Measurements from ENCODE around the gene HNF4A.

The HNF4A gene

GRCh38 chr20:44414808-44415207 is 59.3 kb downstream of the HNF4A start:
- intact Hi-C loops (cut with DNase I), result no loop called here
- DNase-seq, result no peak

GRCh38 chr20:44415833-44416715 is 60.6 kb downstream of the HNF4A start:
- no peak for DNase-seq
- intact Hi-C loops (cut with DNase I), result no loop called here

GRCh38 chr20:44418069-44418905 is 62.8 kb downstream of the HNF4A start:
- intact Hi-C loops (cut with DNase I), result no loop called here
- DNase-seq, result no peak

- DNase-seq, result no peak
- intact Hi-C loops (cut with DNase I), result no loop called here
These were observed 63.8 kb downstream of the HNF4A start for GRCh38 chr20:44419131-44419844.

GRCh38 chr20:44420497-44420896 is 65.0 kb downstream of the HNF4A start:
- DNase-seq, result no peak
- intact Hi-C loops (cut with DNase I), result no loop called here

GRCh38 chr20:44422083-44422482 is 66.6 kb downstream of the HNF4A start:
- intact Hi-C loops (cut with DNase I), result no loop called here
- no peak for DNase-seq

- DNase-seq, result no peak
- intact Hi-C loops (cut with DNase I), result no loop called here
These were observed 68.0 kb downstream of the HNF4A start for GRCh38 chr20:44423480-44423879.

- intact Hi-C loops (cut with DNase I), result no loop called here
- DNase-seq, result no peak
These were observed 68.6 kb downstream of the HNF4A start for GRCh38 chr20:44424039-44424495.

- intact Hi-C loops (cut with DNase I), result no loop called here
- DNase-seq, result no peak
These were observed 70.4 kb downstream of the HNF4A start for GRCh38 chr20:44425923-44426322.

GRCh38 chr20:44426879-44427790 is 71.6 kb downstream of the HNF4A start:
- no peak for DNase-seq
- intact Hi-C loops (cut with DNase I), result no loop called here

- intact Hi-C loops (cut with DNase I), result no loop called here
- DNase-seq, result no peak
These were observed 72.3 kb downstream of the HNF4A start for GRCh38 chr20:44427804-44428173.

- intact Hi-C loops (cut with DNase I), result no loop called here
These were observed 72.9 kb downstream of the HNF4A start for GRCh38 chr20:44428174-44429016.

GRCh38 chr20:44429017-44429339 is 73.5 kb downstream of the HNF4A start:
- DNase-seq, result no peak
- intact Hi-C loops (cut with DNase I), result no loop called here

More at GRCh38 chr20:44428174-44429016, 72.9 kb downstream of the HNF4A start:
- no peak for DNase-seq

GRCh38 chr20:44429419-44430269 is 74.1 kb downstream of the HNF4A start:
- intact Hi-C loops (cut with DNase I), result no loop called here
- DNase-seq, result no peak

GRCh38 chr20:44430270-44431065 is 75.0 kb downstream of the HNF4A start:
- intact Hi-C loops (cut with DNase I), result no loop called here
- DNase-seq, result no peak

- no peak for DNase-seq
- intact Hi-C loops (cut with DNase I), result no loop called here
These were observed 75.6 kb downstream of the HNF4A start for GRCh38 chr20:44431118-44431501.
